Upper lobe of left lung (tissue), 4 donors: ENCODE measurements around the gene SLC17A9.

ENCODE experiments used
- POLR2A ChIP-seq, 4 donors: fragments of 450-650 bp; IDR thresholded peaks; one replicate each; pipeline ENCODE4 v1.5.1; 2016 to 2017; ENCODE audit warnings: antibody characterized with exemption in 4 of 4, mild to moderate bottlenecking in 2 of 4
- POLR2AphosphoS5 ChIP-seq, 2 donors: sonication (generic); formaldehyde crosslinking; IDR thresholded peaks; one replicate each; pipeline ENCODE4 v1.5.1; 2017; ENCODE audit warnings: antibody characterized with exemption in 2 of 2
- TF ChIP-seq, protein P1 (sequence below), 6 experiments: fragments of 450-650 bp in 4 of 6; fragments of 200-600 bp in 2 of 6; sonication (generic) in 2 of 6; IDR thresholded peaks; one replicate each; pipeline ENCODE4 v1.5.1; 2016 to 2019; ENCODE audit warnings: antibody characterized with exemption in 6 of 6

GRCh38 chr20:63011798-63012197 lies 59.3 kb downstream of the SLC17A9 start:
- TF ChIP-seq POLR2A (IDR thresholded peaks at IDR 0.05) (no peak), POLR2AphosphoS5 (IDR thresholded peaks at IDR 0.05) (no peak)
- TF ChIP-seq, protein P1, sequence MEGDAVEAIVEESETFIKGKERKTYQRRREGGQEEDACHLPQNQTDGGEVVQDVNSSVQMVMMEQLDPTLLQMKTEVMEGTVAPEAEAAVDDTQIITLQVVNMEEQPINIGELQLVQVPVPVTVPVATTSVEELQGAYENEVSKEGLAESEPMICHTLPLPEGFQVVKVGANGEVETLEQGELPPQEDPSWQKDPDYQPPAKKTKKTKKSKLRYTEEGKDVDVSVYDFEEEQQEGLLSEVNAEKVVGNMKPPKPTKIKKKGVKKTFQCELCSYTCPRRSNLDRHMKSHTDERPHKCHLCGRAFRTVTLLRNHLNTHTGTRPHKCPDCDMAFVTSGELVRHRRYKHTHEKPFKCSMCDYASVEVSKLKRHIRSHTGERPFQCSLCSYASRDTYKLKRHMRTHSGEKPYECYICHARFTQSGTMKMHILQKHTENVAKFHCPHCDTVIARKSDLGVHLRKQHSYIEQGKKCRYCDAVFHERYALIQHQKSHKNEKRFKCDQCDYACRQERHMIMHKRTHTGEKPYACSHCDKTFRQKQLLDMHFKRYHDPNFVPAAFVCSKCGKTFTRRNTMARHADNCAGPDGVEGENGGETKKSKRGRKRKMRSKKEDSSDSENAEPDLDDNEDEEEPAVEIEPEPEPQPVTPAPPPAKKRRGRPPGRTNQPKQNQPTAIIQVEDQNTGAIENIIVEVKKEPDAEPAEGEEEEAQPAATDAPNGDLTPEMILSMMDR (IDR thresholded peaks at IDR 0.05): no peak
